Psoas muscle (tissue), 8 donors: Measurements from ENCODE around the gene FYB1. TPM values are rescaled to one million over a fixed set of nuclear protein-coding genes. Genes with fewer than 3 reads are reported as not detected.

ENCODE experiments used
- ATAC-seq, 4 donors: fragments of 200-7000 bp; cut with Tn5 transposase; one replicate each; pipeline ENCODE4 v1.9.1; 2020; ENCODE audit warnings: moderate library complexity in 3 of 4, mild to moderate bottlenecking in 2 of 4
- DNase-seq, 2 donors: peaks; one replicate each; pipeline ENCODE4 v3.0.0-alpha.2; 2020
- H3K27ac ChIP-seq: fragments of 200-600 bp; one replicate; pipeline ENCODE4 v1.8.0; 2022
- H3K27me3 ChIP-seq, 3 donors: fragments of 200-600 bp in 1 of 3; one replicate each; pipeline versions ENCODE4 v1.6.1 to v1.8.0; 2013 to 2022; ENCODE audit warnings: low read length in 2 of 3, mild to moderate bottlenecking in 2 of 3, moderate library complexity in 1 of 3; ENCODE audit not compliant: insufficient read depth in 3 of 3
- H3K36me3 ChIP-seq, 2 donors: fragments of 200-600 bp in 1 of 2; one replicate each; pipeline versions ENCODE4 v1.6.1 to v1.8.0; 2013 to 2022; ENCODE audit warnings: low read depth in 1 of 2, mild to moderate bottlenecking in 1 of 2, moderate library complexity in 1 of 2; ENCODE audit not compliant: insufficient read depth in 1 of 2
- H3K4me1 ChIP-seq: fragments of 200-600 bp; one replicate; pipeline ENCODE4 v1.8.0; 2022
- H3K4me3 ChIP-seq: fragments of 200-600 bp; one replicate; pipeline ENCODE4 v1.8.0; 2022; ENCODE audit warnings: mild to moderate bottlenecking
- H3K9me3 ChIP-seq: fragments of 200-600 bp; one replicate; pipeline ENCODE4 v1.8.0; 2022
- WGBS, 3 donors: extraction: QIAGEN DNeasy Blood & Tissue Kit; methylation state at CpG; one replicate each; pipeline versions ENCODE4 v1.1.6 to v1.1.7; 2013; 5-methylcytosine and 5-hydroxymethylcytosine counted together
- intact Hi-C, 2 donors: fragments of 100-400 bp; cut with DNase I; formaldehyde crosslinking; loops; one replicate each; pipeline versions ENCODE4 v1.11.0 to v1.14.2; 2022
- polyA plus RNA-seq, 3 donors: library from polyadenylated mRNA; stranded (reverse); fragments of 200-250 nt; gene quantifications; one replicate each; pipeline ENCODE4 v1.2.3, GENCODE V29; 2013
- total RNA-seq, 4 donors: library from RNA; stranded (reverse); fragmentation: NEBNext Ultra II Directional in 2 of 4; extraction: Animal tissue kit (Norgen Biotek cat#: 25700) in 2 of 4; gene quantifications; one replicate each; pipeline versions ENCODE4 v1.2.1 to v1.2.4, GENCODE V29; 2021 to 2023
- TF ChIP-seq, protein P1 (sequence below): fragments of 200-600 bp; IDR thresholded peaks from one replicate; pipeline ENCODE4 v1.8.0; 2022; ENCODE audit warnings: antibody characterized with exemption
- donor health status: healthy with polysubstance abuse.
- donor health status: DM: no; HTN: no; CAD: no; lungs with moderate emphysema.
- donor health status: Bipolar disorder and iron deficiency.
- donor health status: healthy.
- donor health status: DM: yes; HTN: yes; CAD: no.
- donor health status: DM: no; HTN: no; CAD: no.
- donor health status: DM: no; HTN: no; CAD: no.
- donor health status: DM: yes; HTN: yes; CAD: no.

FYB1 gene
- total and polyA plus RNA-seq, 7 donors = 0.22 to 3.2 (median 1.3) TPM

DNA sequence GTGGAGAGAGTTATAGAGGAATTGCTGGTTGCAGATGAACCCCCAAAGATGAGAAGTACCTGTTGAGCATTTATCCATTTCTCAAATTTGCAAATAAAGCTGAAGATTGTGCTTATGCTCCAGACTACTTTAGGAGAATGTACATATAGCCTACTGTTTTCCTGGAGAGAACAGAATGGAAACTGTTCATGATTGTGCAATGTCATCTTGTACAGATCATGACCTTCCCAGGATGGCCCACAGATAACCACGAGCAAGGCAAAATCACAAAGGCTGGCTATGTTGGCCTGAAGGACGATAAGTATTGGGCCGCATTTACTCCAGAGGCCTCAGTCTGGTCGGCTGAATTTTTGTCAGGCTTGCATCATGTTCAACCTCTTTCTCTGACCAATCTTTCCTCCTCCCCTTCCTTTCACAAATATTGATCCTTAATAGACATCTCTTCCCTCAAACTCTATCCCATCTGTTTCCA lies 116.6 kb downstream of the FYB1 start:
- Histone ChIP-seq H3K4me1 (no peaks in the 10 kb centered on the region), H3K9me3 (no peaks in the 10 kb centered on the region), H3K27me3 (no peaks in the 10 kb centered on the region), H3K36me3 (no peaks in the 10 kb centered on the region), H3K4me3 (no peak overlapping the region), H3K27ac (no peak overlapping the region)
- intact Hi-C loops = no loop called here
- DNase-seq = no peak
- no peak for ATAC-seq
- TF ChIP-seq, protein P1, sequence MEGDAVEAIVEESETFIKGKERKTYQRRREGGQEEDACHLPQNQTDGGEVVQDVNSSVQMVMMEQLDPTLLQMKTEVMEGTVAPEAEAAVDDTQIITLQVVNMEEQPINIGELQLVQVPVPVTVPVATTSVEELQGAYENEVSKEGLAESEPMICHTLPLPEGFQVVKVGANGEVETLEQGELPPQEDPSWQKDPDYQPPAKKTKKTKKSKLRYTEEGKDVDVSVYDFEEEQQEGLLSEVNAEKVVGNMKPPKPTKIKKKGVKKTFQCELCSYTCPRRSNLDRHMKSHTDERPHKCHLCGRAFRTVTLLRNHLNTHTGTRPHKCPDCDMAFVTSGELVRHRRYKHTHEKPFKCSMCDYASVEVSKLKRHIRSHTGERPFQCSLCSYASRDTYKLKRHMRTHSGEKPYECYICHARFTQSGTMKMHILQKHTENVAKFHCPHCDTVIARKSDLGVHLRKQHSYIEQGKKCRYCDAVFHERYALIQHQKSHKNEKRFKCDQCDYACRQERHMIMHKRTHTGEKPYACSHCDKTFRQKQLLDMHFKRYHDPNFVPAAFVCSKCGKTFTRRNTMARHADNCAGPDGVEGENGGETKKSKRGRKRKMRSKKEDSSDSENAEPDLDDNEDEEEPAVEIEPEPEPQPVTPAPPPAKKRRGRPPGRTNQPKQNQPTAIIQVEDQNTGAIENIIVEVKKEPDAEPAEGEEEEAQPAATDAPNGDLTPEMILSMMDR = no peak
- WGBS, 3 donors = 87 to 89% (median 88%) methylated on average over 4 of the region's 4 CpGs

DNA sequence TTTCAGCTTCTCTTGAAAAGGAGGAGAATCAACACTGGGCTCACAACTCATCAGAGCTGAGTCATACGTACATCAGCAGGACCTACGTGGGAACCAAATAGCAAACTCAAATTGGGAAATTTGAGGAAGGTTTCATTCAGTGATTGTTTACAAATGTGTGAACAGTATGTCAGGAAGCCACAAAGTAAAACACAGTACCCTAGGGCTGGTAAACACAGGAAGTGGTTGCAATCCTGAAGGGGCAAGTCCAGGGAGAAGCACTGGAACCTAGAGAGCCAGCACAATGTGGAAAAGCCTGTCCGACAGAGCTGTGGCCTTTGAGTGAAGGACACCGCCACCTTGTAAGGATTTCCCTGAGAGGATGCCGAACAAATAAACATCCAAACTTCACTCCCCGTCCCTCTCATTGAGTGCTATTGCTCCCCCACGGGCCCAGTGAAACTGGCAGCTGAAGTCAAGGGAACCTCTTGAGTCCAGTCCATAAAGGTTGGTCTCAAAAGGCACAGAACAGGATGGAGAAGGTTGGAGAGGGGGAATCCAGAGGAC lies 118.4 kb downstream of the FYB1 start:
- Histone ChIP-seq H3K4me3 (no peak overlapping the region), H3K27ac (no peak overlapping the region), H3K27me3 (no peaks in the 10 kb centered on the region), H3K4me1 (no peaks in the 10 kb centered on the region), H3K36me3 (no peaks in the 10 kb centered on the region), H3K9me3 (no peaks in the 10 kb centered on the region)
- no peak for DNase-seq
- ATAC-seq = no peak
- intact Hi-C loops = no loop called here
- TF ChIP-seq, protein P1 = no peak
- 86 to 89% (median 88%) methylated on average over 7 of the region's 7 CpGs for WGBS, 3 donors

DNA sequence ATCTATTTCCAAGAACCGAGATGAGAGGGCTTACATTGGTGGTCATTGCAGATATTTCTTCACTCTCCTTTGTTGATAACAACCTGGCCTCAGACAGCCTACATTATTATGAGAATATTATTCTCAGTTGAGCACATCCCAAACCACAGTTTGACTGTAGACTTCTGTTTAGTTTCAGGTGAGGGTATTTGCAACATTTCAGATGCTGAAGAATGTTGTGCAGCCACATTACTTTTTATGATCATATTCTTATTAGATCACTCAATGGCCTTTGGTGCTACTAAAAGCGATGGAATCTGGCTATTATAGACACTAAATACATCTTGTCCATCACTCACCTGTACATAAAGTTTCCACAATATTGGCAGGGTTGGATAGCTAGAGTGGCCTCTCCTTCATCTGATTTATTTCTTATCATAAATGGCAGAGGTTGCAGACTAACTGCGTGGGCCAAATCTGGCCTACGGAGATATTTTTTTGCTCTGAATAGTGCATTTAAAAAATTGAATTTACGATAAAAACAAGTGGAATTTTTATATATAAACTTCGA lies 119.0 kb downstream of the FYB1 start:
- TF ChIP-seq, protein P1 = no peak
- Histone ChIP-seq H3K4me3 (no peak overlapping the region), H3K4me1 (no peaks in the 10 kb centered on the region), H3K27me3 (no peaks in the 10 kb centered on the region), H3K36me3 (no peaks in the 10 kb centered on the region), H3K27ac (no peak overlapping the region), H3K9me3 (no peaks in the 10 kb centered on the region)
- ATAC-seq (no peak), DNase-seq (no peak)
- intact Hi-C loops = no loop called here
- 86 to 89% (median 87%) methylated on average over 6 of the region's 6 CpGs for WGBS, 3 donors

DNA sequence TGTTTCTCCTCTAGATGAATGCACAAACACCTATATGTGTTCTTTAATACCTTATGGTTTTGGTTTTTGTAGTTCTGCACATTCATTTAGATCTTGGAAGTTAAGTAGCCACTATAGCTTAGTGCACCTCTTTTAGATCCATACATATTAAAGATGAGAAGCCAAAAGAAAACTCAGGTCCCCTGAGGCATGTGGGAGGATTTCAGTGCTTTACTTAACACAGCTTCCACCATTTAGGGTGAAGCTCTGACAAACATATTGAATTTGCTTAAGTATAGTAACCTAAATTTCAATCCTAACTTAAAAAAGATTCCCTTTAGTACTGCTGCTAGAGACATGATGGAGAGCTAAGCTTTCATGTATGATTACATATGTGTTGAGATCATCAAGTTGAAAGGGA lies 119.5 kb downstream of the FYB1 start:
- H3K27me3 ChIP-seq = no peaks in the 10 kb centered on the region
- H3K36me3 ChIP-seq = no peaks in the 10 kb centered on the region
- H3K9me3 ChIP-seq = no peaks in the 10 kb centered on the region
- H3K27ac ChIP-seq = no peak overlapping the region
- intact Hi-C loops = no loop called here
- DNase-seq (no peak), ATAC-seq (no peak)
- H3K4me3 ChIP-seq = no peak overlapping the region
- H3K4me1 ChIP-seq = no peaks in the 10 kb centered on the region
- TF ChIP-seq, protein P1 = no peak

DNA sequence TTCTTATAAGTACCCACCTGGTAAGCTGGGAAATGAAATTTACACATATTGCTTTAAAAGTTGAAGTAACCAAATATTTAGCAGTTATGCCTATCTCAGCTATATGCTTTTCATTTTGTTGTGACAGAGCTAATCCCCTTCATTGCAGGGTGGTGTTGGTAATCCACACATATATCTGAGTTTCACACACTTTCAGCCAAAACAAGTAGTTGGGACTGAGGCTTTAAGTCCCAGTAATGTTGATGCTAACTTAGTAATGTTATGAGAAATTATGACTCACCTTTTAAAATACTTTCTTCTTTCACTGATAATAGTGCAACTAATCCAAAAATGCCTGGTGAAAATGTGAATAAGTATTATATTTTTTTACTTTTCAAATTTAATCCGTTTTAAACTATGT lies 126.0 kb downstream of the FYB1 start:
- no peaks in the 10 kb centered on the region for H3K36me3 ChIP-seq
- intact Hi-C loops = no loop called here
- DNase-seq (no peak), ATAC-seq (no peak)
- no peaks in the 10 kb centered on the region for H3K4me1 ChIP-seq
- peaks cover 3% of the 10 kb centered on the region for H3K9me3 ChIP-seq
- H3K27ac ChIP-seq = no peak overlapping the region
- TF ChIP-seq, protein P1 = no peak
- H3K4me3 ChIP-seq = no peak overlapping the region
- WGBS, 3 donors = 28 to 53% (median 36%) methylated on average over 1 of the region's 1 CpG
- H3K27me3 ChIP-seq = no peaks in the 10 kb centered on the region
